A673 (cell line): ENCODE results near the gene LNX1. TPM values are rescaled to one million over a fixed set of nuclear protein-coding genes. Genes with fewer than 3 reads are reported as not detected.

Experiments
- BruUV-seq: library from RNA; stranded (reverse); fragments of 400-500 nt; replicated peaks from 2 replicates; lab custom pipeline; 2021; lab: Mats Ljungman, UMichigan
- CTCF ChIA-PET: fragments of 300-600 bp; sonication (Branson Sonifier 250); formaldehyde crosslinking; loops from one replicate; lab custom pipeline; 2022; ENCODE audit warnings: antibody characterized with exemption; lab: Charles Lee
- POLR2A ChIA-PET: fragments of 300-600 bp; sonication (Branson Sonifier 250); formaldehyde crosslinking; loops from one replicate; lab custom pipeline; 2022; ENCODE audit warnings: antibody characterized with exemption; ENCODE audit not compliant: low non-redundant PET; lab: Charles Lee
- DNase-seq: peaks from one replicate; pipeline ENCODE4 v3.0.0-alpha.2; 2015; ENCODE audit warnings: low spot score
- H3K27ac ChIP-seq: fragments of 200-600 bp; sonication (generic); 2 replicates; pipeline ENCODE4 v1.5.1; 2016; ENCODE audit warnings: mixed run types, low read depth, mild to moderate bottlenecking, mixed read lengths, antibody characterized with exemption, low read length; ENCODE audit not compliant: poor library complexity, severe bottlenecking
- H3K27me3 ChIP-seq: fragments of 200-600 bp; sonication (generic); replicated peaks from 2 replicates; pipeline ENCODE4 v1.6.1; 2017; ENCODE audit warnings: mixed run types, low read depth, mild to moderate bottlenecking, mixed read lengths, antibody characterized with exemption, low read length; ENCODE audit not compliant: insufficient read depth, poor library complexity
- H3K36me3 ChIP-seq: fragments of 200-600 bp; sonication (generic); 2 replicates; pipeline ENCODE4 v1.6.1; 2016; ENCODE audit warnings: mixed run types, mild to moderate bottlenecking, mixed read lengths, antibody characterized with exemption, low read length; ENCODE audit not compliant: insufficient read depth, poor library complexity, severe bottlenecking
- H3K4me1 ChIP-seq: fragments of 200-600 bp; sonication (generic); 2 replicates; pipeline ENCODE4 v1.6.1; 2017; ENCODE audit warnings: mixed run types, mild to moderate bottlenecking, mixed read lengths, antibody characterized with exemption, low read length; ENCODE audit not compliant: insufficient read depth, poor library complexity, severe bottlenecking
- H3K4me3 ChIP-seq: fragments of 200-600 bp; sonication (generic); 2 replicates; pipeline ENCODE4 v1.5.1; 2016; ENCODE audit warnings: low read depth, mixed run types, mild to moderate bottlenecking, mixed read lengths, low read length; ENCODE audit not compliant: poor library complexity, severe bottlenecking
- H3K9me3 ChIP-seq: fragments of 200-600 bp; sonication (generic); 2 replicates; pipeline ENCODE4 v1.6.1; 2016; ENCODE audit warnings: mixed run types, low read depth, mild to moderate bottlenecking, mixed read lengths, antibody characterized with exemption, low read length; ENCODE audit not compliant: poor library complexity, severe bottlenecking
- CTCF ChIP-seq: fragments of 300-800, 200-600 bp; sonication (generic); conservative IDR thresholded peaks from 2 replicates; pipeline ENCODE4 v1.5.1; 2017; ENCODE audit warnings: low read depth, mild to moderate bottlenecking, antibody characterized with exemption, low read length, moderate library complexity, mixed read lengths
- EZH2 ChIP-seq: fragments of 200-600 bp; sonication (generic); IDR thresholded peaks from 2 replicates; pipeline ENCODE4 v1.6.1; 2017; ENCODE audit warnings: borderline replicate concordance, low read depth, mild to moderate bottlenecking, mixed read lengths, antibody characterized with exemption, low read length; ENCODE audit not compliant: poor library complexity, severe bottlenecking
- intact Hi-C: fragments of 100-400 bp; cut with micrococcal nuclease; formaldehyde crosslinking; loops from one replicate; pipeline ENCODE4 v1.10.0; 2022; ENCODE audit not compliant: unreplicated experiment
- total RNA-seq: library from RNA; stranded (reverse); gene quantifications from 2 replicates; pipeline ENCODE4 v1.2.3, GENCODE V29; 2021

LNX1 gene
- total RNA-seq, 1 experiment from 2014 or later, result not detected

- DNase-seq, result no peak
- Histone ChIP-seq H3K4me1 (no peaks in the 10 kb centered on the region), H3K36me3 (no peaks in the 10 kb centered on the region), H3K27ac (no peak overlapping the region), H3K4me3 (no peak overlapping the region), H3K9me3 (no peaks in the 10 kb centered on the region), H3K27me3 (peaks cover 20% of the 10 kb centered on the region)
- TF ChIP-seq EZH2 (no peak), CTCF (peak; percentile 16; the same call in 1 of the 2 replicates)
- ChIA-PET CTCF (no interaction called here), POLR2A (no interaction called here)
- intact Hi-C loops, result no loop called here
- no TSS peak for BruUV-seq
Observed at GRCh38 chr4:53620956-53621355, 29.7 kb upstream of the LNX1 start.

GRCh38 chr4:53619431-53619830 is 28.1 kb upstream of the LNX1 start:
- no peak overlapping the region for H3K27ac ChIP-seq
- no peaks in the 10 kb centered on the region for H3K36me3 ChIP-seq
- no peak for TF ChIP-seq EZH2
- TF ChIP-seq CTCF, result no peak
- H3K4me3 ChIP-seq, result no peak overlapping the region
- ChIA-PET CTCF (interaction anchor here (0.6 kb wide), 1 partner anchor 312 kb away, joined by 7 read pairs; no protein-coding TSS in a partner anchor), POLR2A (no interaction called here)
- no TSS peak for BruUV-seq
- peaks cover 20% of the 10 kb centered on the region for H3K27me3 ChIP-seq
- intact Hi-C loops, result no loop called here
- no peaks in the 10 kb centered on the region for H3K4me1 ChIP-seq
- DNase-seq, result no peak
- no peaks in the 10 kb centered on the region for H3K9me3 ChIP-seq

- DNase-seq, result no peak
- H3K9me3 ChIP-seq, result no peaks in the 10 kb centered on the region
- H3K27me3 ChIP-seq, result peaks cover 20% of the 10 kb centered on the region
- no peaks in the 10 kb centered on the region for H3K4me1 ChIP-seq
- no peak for TF ChIP-seq EZH2
- no peak for TF ChIP-seq CTCF
- no peak overlapping the region for H3K27ac ChIP-seq
- H3K36me3 ChIP-seq, result no peaks in the 10 kb centered on the region
- POLR2A ChIA-PET, result no interaction called here
- H3K4me3 ChIP-seq, result no peak overlapping the region
- CTCF ChIA-PET, result interaction anchor here (0.6 kb wide), 1 partner anchor 99 kb away, joined by 7 read pairs; no protein-coding TSS in a partner anchor
- no TSS peak for BruUV-seq
- intact Hi-C loops, result no loop called here
Observed at GRCh38 chr4:53618321-53618720, 27.0 kb upstream of the LNX1 start.
